ENCODE measurements around the gene DDX51.

DNA sequence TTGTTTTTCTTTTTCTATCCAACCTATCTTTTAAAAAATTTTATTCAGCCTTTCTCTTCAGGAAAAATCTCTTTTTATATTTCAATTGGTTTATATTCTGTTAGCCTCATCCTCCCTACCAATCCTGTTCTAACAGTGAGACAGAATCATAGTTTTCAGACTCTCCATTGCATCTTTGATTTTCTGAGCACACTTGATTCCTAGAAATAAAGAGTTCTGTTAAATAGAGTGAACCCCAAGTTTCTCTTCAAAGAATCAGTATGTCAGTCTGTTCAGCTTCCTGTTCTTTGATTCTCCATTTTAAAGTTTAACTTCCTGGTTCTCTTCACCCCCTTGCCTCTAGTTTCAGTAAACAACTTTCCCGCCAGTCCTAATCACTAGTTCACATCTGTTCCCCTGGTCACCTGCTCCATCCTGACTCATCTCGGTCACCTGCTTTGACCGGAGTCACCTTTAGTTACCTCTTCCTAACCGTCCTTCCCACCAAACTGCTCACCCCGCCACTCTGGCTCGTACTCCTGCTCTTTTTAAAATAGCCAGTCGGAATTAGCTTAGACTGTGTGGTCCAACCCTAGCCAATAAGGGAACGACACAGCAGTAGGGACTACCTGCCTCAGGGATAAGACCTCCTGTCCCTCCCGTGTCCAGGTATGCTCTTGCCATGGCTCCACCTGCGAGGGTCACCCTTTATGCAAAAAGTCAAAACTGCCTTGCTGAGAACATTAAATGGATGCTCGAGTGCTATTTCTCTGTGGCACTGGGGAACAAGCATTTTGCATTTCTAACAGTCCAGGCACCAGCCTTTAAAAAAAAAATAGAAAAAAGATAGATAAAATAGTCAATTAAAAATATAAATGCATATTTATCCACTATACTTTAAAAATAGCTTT is 48.4 kb downstream of the DDX51 start:
- TF ChIP-seq, protein P1, sequence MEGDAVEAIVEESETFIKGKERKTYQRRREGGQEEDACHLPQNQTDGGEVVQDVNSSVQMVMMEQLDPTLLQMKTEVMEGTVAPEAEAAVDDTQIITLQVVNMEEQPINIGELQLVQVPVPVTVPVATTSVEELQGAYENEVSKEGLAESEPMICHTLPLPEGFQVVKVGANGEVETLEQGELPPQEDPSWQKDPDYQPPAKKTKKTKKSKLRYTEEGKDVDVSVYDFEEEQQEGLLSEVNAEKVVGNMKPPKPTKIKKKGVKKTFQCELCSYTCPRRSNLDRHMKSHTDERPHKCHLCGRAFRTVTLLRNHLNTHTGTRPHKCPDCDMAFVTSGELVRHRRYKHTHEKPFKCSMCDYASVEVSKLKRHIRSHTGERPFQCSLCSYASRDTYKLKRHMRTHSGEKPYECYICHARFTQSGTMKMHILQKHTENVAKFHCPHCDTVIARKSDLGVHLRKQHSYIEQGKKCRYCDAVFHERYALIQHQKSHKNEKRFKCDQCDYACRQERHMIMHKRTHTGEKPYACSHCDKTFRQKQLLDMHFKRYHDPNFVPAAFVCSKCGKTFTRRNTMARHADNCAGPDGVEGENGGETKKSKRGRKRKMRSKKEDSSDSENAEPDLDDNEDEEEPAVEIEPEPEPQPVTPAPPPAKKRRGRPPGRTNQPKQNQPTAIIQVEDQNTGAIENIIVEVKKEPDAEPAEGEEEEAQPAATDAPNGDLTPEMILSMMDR (IDR thresholded peaks at IDR 0.05; ENCODE audit: insufficient read depth, low read depth, low read length), result no peak
- TF ChIP-seq EZH2 (IDR thresholded peaks at IDR 0.05; ENCODE audit: insufficient read depth, low read length), result no peak

Data from astrocyte (in vitro differentiated cells and primary cell).